HepG2 (cell line): ENCODE data around the gene ZNF491. TPM values are rescaled to one million over a fixed set of nuclear protein-coding genes. Genes with fewer than 3 reads are reported as not detected.

Experiments used
- ATF2 ChIP-seq: sonication (generic); formaldehyde crosslinking; IDR thresholded peaks from 2 replicates; pipeline ENCODE4 v1.4.0; 2020; ENCODE audit warnings: missing genetic modification reagents
- ATF3 ChIP-seq: sonication (generic); formaldehyde crosslinking; IDR thresholded peaks from 2 replicates; pipeline ENCODE4 v1.4.0; 2020; ENCODE audit warnings: missing genetic modification reagents
- BCL6 ChIP-seq: IDR thresholded peaks from 2 replicates; pipeline ENCODE4 v1.6.1; 2016; ENCODE audit warnings: missing genetic modification reagents, missing compliant biosample characterization
- CREB3 ChIP-seq: sonication (generic); formaldehyde crosslinking; IDR thresholded peaks from 2 replicates; pipeline ENCODE4 v1.5.0; 2020; ENCODE audit warnings: missing genetic modification reagents
- E2F5 ChIP-seq: sonication (generic); formaldehyde crosslinking; conservative IDR thresholded peaks from 2 replicates; pipeline ENCODE4 v1.4.0; 2020; ENCODE audit warnings: missing genetic modification reagents
- ESRRA ChIP-seq: sonication (generic); formaldehyde crosslinking; IDR thresholded peaks from 2 replicates; pipeline ENCODE4 v1.5.1; 2020; ENCODE audit warnings: mild to moderate bottlenecking, low read depth, missing genetic modification reagents
- MAFG ChIP-seq: sonication (generic); formaldehyde crosslinking; IDR thresholded peaks from 2 replicates; pipeline ENCODE4 v1.5.1; 2020; ENCODE audit warnings: mild to moderate bottlenecking, missing genetic modification reagents
- SRSF4 ChIP-seq: fragments of 200-400 bp; formaldehyde crosslinking; IDR thresholded peaks from one replicate; pipeline ENCODE4 v1.6.1; 2018; ENCODE audit warnings: mild to moderate bottlenecking, low read depth, low read length, moderate library complexity; ENCODE audit not compliant: poor library complexity, severe bottlenecking
- STAT6 ChIP-seq: sonication (generic); formaldehyde crosslinking; IDR thresholded peaks from 2 replicates; pipeline ENCODE4 v1.4.0; 2020; ENCODE audit warnings: missing genetic modification reagents, mild to moderate bottlenecking, borderline replicate concordance
- TRAFD1 ChIP-seq: sonication (generic); formaldehyde crosslinking; IDR thresholded peaks from 2 replicates; pipeline ENCODE4 v1.5.1; 2020; ENCODE audit warnings: missing genetic modification reagents, mild to moderate bottlenecking, borderline replicate concordance
- ZBTB49 ChIP-seq: sonication (generic); formaldehyde crosslinking; IDR thresholded peaks from 2 replicates; pipeline ENCODE4 v1.4.0; 2020; ENCODE audit warnings: missing genetic modification reagents, borderline replicate concordance
- ZNF292 ChIP-seq: sonication (generic); formaldehyde crosslinking; IDR thresholded peaks from 2 replicates; pipeline ENCODE4 v1.8.1; 2022; ENCODE audit warnings: mild to moderate bottlenecking, low read depth, missing genetic modification reagents, borderline replicate concordance
- ZNF740 ChIP-seq: sonication (generic); formaldehyde crosslinking; IDR thresholded peaks from 2 replicates; pipeline ENCODE4 v1.4.0; 2020; ENCODE audit warnings: missing genetic modification reagents
- ZSCAN29 ChIP-seq: sonication (generic); formaldehyde crosslinking; conservative IDR thresholded peaks from 2 replicates; pipeline ENCODE4 v1.4.0; 2020; ENCODE audit warnings: mild to moderate bottlenecking, missing genetic modification reagents
- polyA plus RNA-seq, 8 experiments: library from polyadenylated mRNA; depleted of rRNA in 3 of 8; stranded (reverse) in 7 of 8; unstranded in 1 of 8; fragments of >200 nt; fragmentation: Illumina TruSeq in 4 of 8; extraction: Trizol in 4 of 8; gene quantifications; 2 replicates each; pipeline versions ENCODE4 v1.2.1 to v1.2.3, GENCODE V29; 2011 to 2016; ENCODE audit warnings: low read depth in 4 of 8, missing spikeins in 1 of 8, mixed read lengths in 1 of 8; ENCODE audit not compliant: insufficient read depth in 1 of 8
- total RNA-seq, 5 experiments: library from RNA; depleted of rRNA; stranded (reverse); fragments of >200 nt; fragmentation: Illumina TruSeq; extraction: Trizol; gene quantifications; 2 replicates each; pipeline ENCODE4 v1.2.3, GENCODE V29; 2016; ENCODE audit warnings: low read depth in 1 of 5

Gene ZNF491
- total and polyA plus RNA-seq, 2 of the 13 experiments (the other 11 are each of a cell fraction or from before 2014, with no cell fraction given): 0.57 to 2.2 TPM

GRCh38 chr19:11767633-11768133 is 30.6 kb upstream of the ZNF491 start (continued):
- no peak for TF ChIP-seq ATF2 (CRISPR knock-in tag)
- no peak for TF ChIP-seq CREB3
- TF ChIP-seq E2F5 (CRISPR knock-in tag): no peak
- TF ChIP-seq ZNF292 (CRISPR knock-in tag): peak; percentile 84
- no peak for TF ChIP-seq ATF3 (CRISPR knock-in tag)
- 0 out of 2 replicates have a peak, but pooled peaks have one; percentile 15 for TF ChIP-seq BCL6 (CRISPR knock-in tag)
- TF ChIP-seq ZBTB49 (CRISPR knock-in tag): no peak
- no peak for TF ChIP-seq MAFG (CRISPR knock-in tag)
- TF ChIP-seq ESRRA (CRISPR knock-in tag): no peak
- no peak for TF ChIP-seq ZSCAN29 (CRISPR knock-in tag)
- TF ChIP-seq STAT6: no peak
- no peak for TF ChIP-seq ZNF740 (CRISPR knock-in tag)
- no peak for TF ChIP-seq SRSF4
- no peak for TF ChIP-seq TRAFD1 (CRISPR knock-in tag)
